H9 (cell line): Measurements from ENCODE around the gene THEMIS. TPM values are rescaled to one million over a fixed set of nuclear protein-coding genes. Genes with fewer than 3 reads are reported as not detected.

Experiments
- DNase-seq: peaks from one replicate; pipeline ENCODE4 v3.0.0-alpha.2; 2017
- H2AFZ ChIP-seq: one replicate; pipeline ENCODE4 v1.6.1; 2013; ENCODE audit warnings: mild to moderate bottlenecking, low read length, control low read depth, moderate library complexity
- H2AK5ac ChIP-seq: 2 replicates; pipeline ENCODE4 v1.6.1; 2013; ENCODE audit warnings: low read length, control low read depth, mixed read lengths; ENCODE audit not compliant: insufficient read length
- H2BK120ac ChIP-seq: one replicate; pipeline ENCODE4 v1.6.1; 2013; ENCODE audit warnings: low read depth, mild to moderate bottlenecking, low read length, control low read depth, inconsistent platforms; ENCODE audit not compliant: poor library complexity, severe bottlenecking
- H2BK12ac ChIP-seq: 2 replicates; pipeline ENCODE4 v1.6.1; 2013; ENCODE audit warnings: low read length, control low read depth, mixed read lengths, low read depth; ENCODE audit not compliant: insufficient read length
- H2BK15ac ChIP-seq: 2 replicates; pipeline ENCODE4 v1.6.1; 2013; ENCODE audit warnings: low read depth, low read length, control low read depth
- H2BK20ac ChIP-seq: one replicate; pipeline ENCODE4 v1.6.1; 2013; ENCODE audit warnings: low read depth, mild to moderate bottlenecking, low read length, control low read depth, inconsistent platforms; ENCODE audit not compliant: poor library complexity, severe bottlenecking
- H2BK5ac ChIP-seq: 2 replicates; pipeline ENCODE4 v1.6.1; 2013; ENCODE audit warnings: low read length, control low read depth, mixed read lengths; ENCODE audit not compliant: insufficient read length
- H3K14ac ChIP-seq: 2 replicates; pipeline ENCODE4 v1.6.1; 2013; ENCODE audit warnings: low read length, control low read depth; ENCODE audit not compliant: insufficient read depth
- H3K18ac ChIP-seq: 2 replicates; pipeline ENCODE4 v1.6.1; 2013; ENCODE audit warnings: low read depth, mild to moderate bottlenecking, mixed read lengths, low read length, control low read depth; ENCODE audit not compliant: insufficient read length
- H3K23ac ChIP-seq: 2 replicates; pipeline ENCODE4 v1.6.1; 2013; ENCODE audit warnings: low read length, control low read depth, mixed read lengths, low read depth; ENCODE audit not compliant: insufficient read length
- H3K23me2 ChIP-seq: 2 replicates; pipeline ENCODE4 v1.6.1; 2013; ENCODE audit warnings: low read depth, mild to moderate bottlenecking, mixed read lengths, low read length, control low read depth; ENCODE audit not compliant: insufficient read length, poor library complexity, severe bottlenecking
- H3K27ac ChIP-seq: 2 replicates; pipeline ENCODE4 v1.5.1; 2013; ENCODE audit warnings: low read length, control low read depth, mixed read lengths, low read depth; ENCODE audit not compliant: insufficient read length
- H3K27me3 ChIP-seq: 2 replicates; pipeline ENCODE4 v1.6.1; 2013; ENCODE audit warnings: low read length, control low read depth, inconsistent platforms; ENCODE audit not compliant: insufficient read depth
- H3K4ac ChIP-seq: 2 replicates; pipeline ENCODE4 v1.6.1; 2013; ENCODE audit warnings: low read depth, mild to moderate bottlenecking, control low read depth, inconsistent platforms, low read length, moderate library complexity
- H3K4me1 ChIP-seq: 2 replicates; pipeline ENCODE4 v1.6.1; 2013; ENCODE audit warnings: low read length, control low read depth, inconsistent platforms; ENCODE audit not compliant: insufficient read depth
- H3K4me2 ChIP-seq: 2 replicates; pipeline ENCODE4 v1.6.1; 2013; ENCODE audit warnings: low read length, control low read depth, mixed read lengths; ENCODE audit not compliant: insufficient read length, insufficient read depth
- H3K56ac ChIP-seq: 2 replicates; pipeline ENCODE4 v1.6.1; 2013; ENCODE audit warnings: low read depth, mild to moderate bottlenecking, mixed read lengths, low read length, control low read depth; ENCODE audit not compliant: insufficient read length
- H3K79me1 ChIP-seq: 2 replicates; pipeline ENCODE4 v1.6.1; 2013; ENCODE audit warnings: low read depth, mild to moderate bottlenecking, moderate library complexity, low read length, control low read depth, inconsistent platforms; ENCODE audit not compliant: insufficient read depth, poor library complexity, severe bottlenecking
- H3K79me2 ChIP-seq: 2 replicates; pipeline ENCODE4 v1.6.1; 2013; ENCODE audit warnings: low read length, control low read depth, inconsistent platforms; ENCODE audit not compliant: insufficient read depth
- H3K9ac ChIP-seq: 2 replicates; pipeline ENCODE4 v1.6.1; 2013; ENCODE audit warnings: low read length, control low read depth, mixed read lengths; ENCODE audit not compliant: insufficient read length; ENCODE audit errors: extremely low read depth
- H3K9me3 ChIP-seq: one replicate; pipeline ENCODE4 v1.6.1; 2013; ENCODE audit warnings: low read depth, low read length, inconsistent platforms; ENCODE audit not compliant: control insufficient read depth
- H3T11ph ChIP-seq: one replicate; pipeline ENCODE4 v1.6.1; 2013; ENCODE audit warnings: mild to moderate bottlenecking, low read length, control low read depth, inconsistent platforms
- H4K20me1 ChIP-seq: one replicate; pipeline ENCODE4 v1.6.1; 2013; ENCODE audit not compliant: control insufficient read depth, insufficient read length, insufficient read depth
- H4K5ac ChIP-seq: 2 replicates; pipeline ENCODE4 v1.6.1; 2013; ENCODE audit warnings: low read depth, mild to moderate bottlenecking, mixed read lengths, low read length, control low read depth; ENCODE audit not compliant: insufficient read length
- H4K8ac ChIP-seq: replicated peaks from 2 replicates; pipeline ENCODE4 v1.6.1; 2013; ENCODE audit warnings: low read length, control low read depth, mixed read lengths, low read depth; ENCODE audit not compliant: insufficient read length
- H4K91ac ChIP-seq: 2 replicates; pipeline ENCODE4 v1.6.1; 2013; ENCODE audit warnings: low read depth, mild to moderate bottlenecking, moderate library complexity, mixed read lengths, low read length, control low read depth; ENCODE audit not compliant: insufficient read length
- H3K27ac Mint-ChIP-seq, 3 experiments: 2 replicates in 2 of 3; 3 replicates in 1 of 3; pipeline ENCODE4 v1.8.0; 2020 to 2021; ENCODE audit warnings: mixed read lengths in 3 of 3, mild to moderate bottlenecking in 1 of 3, moderate library complexity in 1 of 3
- H3K27me3 Mint-ChIP-seq: 2 replicates; pipeline ENCODE4 v1.8.0; 2021; ENCODE audit warnings: low read depth, mild to moderate bottlenecking, moderate library complexity, mixed read lengths
- H3K36me3 Mint-ChIP-seq, 3 experiments: 2 replicates in 2 of 3; 3 replicates in 1 of 3; pipeline ENCODE4 v1.8.0; 2020 to 2021; ENCODE audit warnings: low read depth in 3 of 3, mixed read lengths in 3 of 3; ENCODE audit not compliant: insufficient read depth in 1 of 3
- H3K4me1 Mint-ChIP-seq, 2 experiments: 2 replicates each; pipeline ENCODE4 v1.8.0; 2020; ENCODE audit warnings: mixed read lengths in 2 of 2
- H3K4me3 Mint-ChIP-seq, 2 experiments: 2 replicates in 1 of 2; 3 replicates in 1 of 2; pipeline ENCODE4 v1.8.0; 2020 to 2021; ENCODE audit warnings: mild to moderate bottlenecking in 2 of 2, mixed read lengths in 2 of 2, moderate library complexity in 1 of 2
- H3K9me3 Mint-ChIP-seq, 2 experiments: 2 replicates in 1 of 2; 3 replicates in 1 of 2; pipeline ENCODE4 v1.8.0; 2020; ENCODE audit warnings: mild to moderate bottlenecking in 2 of 2, mixed read lengths in 2 of 2, moderate library complexity in 1 of 2
- WGBS: extraction: QIAGEN DNeasy Blood & Tissue Kit; methylation state at CpG from one replicate; pipeline ENCODE4 v1.1.7; 2013; ENCODE audit warnings: missing lambda C conversion rate, low lambda C conversion rate, mixed read lengths; ENCODE audit not compliant: insufficient read length; ENCODE audit errors: extremely low coverage; 5-methylcytosine and 5-hydroxymethylcytosine counted together
- total RNA-seq: library from RNA; stranded (reverse); gene quantifications from 2 replicates; pipeline ENCODE4 v1.2.1, GENCODE V29; 2021
- TF ChIP-seq, protein P1 (sequence below): fragments of 200-600 bp; sonication (generic); conservative IDR thresholded peaks from 3 replicates; pipeline ENCODE4 v1.8.0; 2021; ENCODE audit warnings: antibody characterized with exemption, mild to moderate bottlenecking

The THEMIS gene
- total RNA-seq, 1 experiment from 2014 or later = not detected

DNA sequence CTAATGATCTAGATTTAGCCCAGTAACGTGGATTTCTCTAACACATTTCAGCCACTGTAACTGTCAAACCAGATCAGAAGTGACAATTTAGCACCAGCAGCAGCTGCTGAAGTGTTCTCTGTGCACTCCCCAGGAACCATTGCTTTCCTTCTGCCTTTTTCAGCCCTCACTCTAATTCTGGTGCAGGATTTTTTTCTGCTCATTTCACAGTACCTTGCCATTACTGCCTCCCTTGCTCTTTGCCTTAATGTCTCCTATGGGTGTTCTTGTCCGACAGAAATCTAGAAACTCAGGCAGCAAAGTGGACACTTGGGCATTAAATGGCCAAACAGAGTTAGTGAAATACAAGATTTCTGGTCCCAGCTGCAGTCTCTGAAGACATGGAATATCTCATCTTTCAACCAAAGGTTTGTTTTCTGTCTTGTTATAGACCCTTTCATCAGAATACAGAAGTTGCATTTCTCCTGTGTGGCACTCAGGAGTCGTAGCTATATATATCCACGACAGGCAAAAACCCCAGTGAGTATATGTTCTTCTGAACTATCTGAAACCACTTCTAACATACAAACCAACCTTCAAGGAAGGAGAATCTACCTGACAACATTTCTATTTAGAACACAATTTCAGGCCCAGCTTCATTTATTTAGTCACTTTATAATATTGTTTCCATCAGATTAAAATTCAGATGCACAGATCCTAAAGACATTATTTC, 92.9 kb downstream of the THEMIS start:
- H3K27ac Mint-ChIP-seq = no peak overlapping the region
- no peaks in the 10 kb centered on the region for H4K20me1 ChIP-seq
- no peak for DNase-seq
- H3K9ac ChIP-seq = no peak overlapping the region
- H3K79me2 ChIP-seq = no peaks in the 10 kb centered on the region
- H2AK5ac ChIP-seq = no peak overlapping the region
- H2BK12ac ChIP-seq = no peak overlapping the region
- H4K91ac ChIP-seq = no peak overlapping the region
- TF ChIP-seq, protein P1, sequence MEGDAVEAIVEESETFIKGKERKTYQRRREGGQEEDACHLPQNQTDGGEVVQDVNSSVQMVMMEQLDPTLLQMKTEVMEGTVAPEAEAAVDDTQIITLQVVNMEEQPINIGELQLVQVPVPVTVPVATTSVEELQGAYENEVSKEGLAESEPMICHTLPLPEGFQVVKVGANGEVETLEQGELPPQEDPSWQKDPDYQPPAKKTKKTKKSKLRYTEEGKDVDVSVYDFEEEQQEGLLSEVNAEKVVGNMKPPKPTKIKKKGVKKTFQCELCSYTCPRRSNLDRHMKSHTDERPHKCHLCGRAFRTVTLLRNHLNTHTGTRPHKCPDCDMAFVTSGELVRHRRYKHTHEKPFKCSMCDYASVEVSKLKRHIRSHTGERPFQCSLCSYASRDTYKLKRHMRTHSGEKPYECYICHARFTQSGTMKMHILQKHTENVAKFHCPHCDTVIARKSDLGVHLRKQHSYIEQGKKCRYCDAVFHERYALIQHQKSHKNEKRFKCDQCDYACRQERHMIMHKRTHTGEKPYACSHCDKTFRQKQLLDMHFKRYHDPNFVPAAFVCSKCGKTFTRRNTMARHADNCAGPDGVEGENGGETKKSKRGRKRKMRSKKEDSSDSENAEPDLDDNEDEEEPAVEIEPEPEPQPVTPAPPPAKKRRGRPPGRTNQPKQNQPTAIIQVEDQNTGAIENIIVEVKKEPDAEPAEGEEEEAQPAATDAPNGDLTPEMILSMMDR = no peak
- no peaks in the 10 kb centered on the region for H3K36me3 Mint-ChIP-seq
- no peak overlapping the region for H3K4ac ChIP-seq
- no peak overlapping the region for H4K5ac ChIP-seq
- H3K14ac ChIP-seq = no peak overlapping the region
- no peaks in the 10 kb centered on the region for H3K23me2 ChIP-seq
- no peak overlapping the region for H3T11ph ChIP-seq
- H4K8ac ChIP-seq = no peak overlapping the region
- WGBS = no CpG with 5 or more reads among the region's 4 CpGs
- no peak overlapping the region for H3K4me3 Mint-ChIP-seq
- H2BK5ac ChIP-seq = no peak overlapping the region
- no peaks in the 10 kb centered on the region for H3K4me1 ChIP-seq
- no peaks in the 10 kb centered on the region for H3K27me3 Mint-ChIP-seq
- no peaks in the 10 kb centered on the region for H3K9me3 ChIP-seq
- H3K79me1 ChIP-seq = no peaks in the 10 kb centered on the region
- H3K27me3 ChIP-seq = no peaks in the 10 kb centered on the region
- H3K56ac ChIP-seq = no peak overlapping the region
- no peak overlapping the region for H3K23ac ChIP-seq
- no peak overlapping the region for H2BK120ac ChIP-seq
- no peak overlapping the region for H3K27ac ChIP-seq
- no peak overlapping the region for H2AFZ ChIP-seq
- no peak overlapping the region for H3K18ac ChIP-seq
- no peak overlapping the region for H2BK20ac ChIP-seq
- H3K4me1 Mint-ChIP-seq = peaks cover 3% of the 10 kb centered on the region in 2 experiments; a peak in 1 of 4 replicates
- no peaks in the 10 kb centered on the region for H3K9me3 Mint-ChIP-seq
- no peak overlapping the region for H2BK15ac ChIP-seq
- H3K4me2 ChIP-seq = no peak overlapping the region
